NB4 (cell line): ENCODE data around the gene ASB5.

Source experiments
- DNase-seq: peaks from one replicate; pipeline ENCODE4 v3.0.0; 2010; ENCODE audit warnings: low read depth
- H3K4me3 ChIP-seq: one replicate; pipeline ENCODE4 v1.5.1; 2011; ENCODE audit warnings: mild to moderate bottlenecking, low read depth, low read length, moderate library complexity
- MYC ChIP-seq: IDR thresholded peaks from 2 replicates; pipeline ENCODE4 v1.6.1; 2011; ENCODE audit warnings: low read depth, low read length
- POLR2A ChIP-seq: IDR thresholded peaks from 2 replicates; pipeline ENCODE4 v1.6.1; 2011; ENCODE audit warnings: mild to moderate bottlenecking; ENCODE audit not compliant: insufficient read length; ENCODE audit errors: extremely low read depth
- TF ChIP-seq, protein P1 (sequence below): IDR thresholded peaks from 2 replicates; pipeline ENCODE4 v1.6.1; 2011; ENCODE audit warnings: low read depth, low read length
- TF ChIP-seq, protein P2 (sequence below): IDR thresholded peaks from one replicate; pipeline ENCODE4 v1.5.1; 2012; ENCODE audit warnings: low read depth, low read length

The ASB5 gene

DNA sequence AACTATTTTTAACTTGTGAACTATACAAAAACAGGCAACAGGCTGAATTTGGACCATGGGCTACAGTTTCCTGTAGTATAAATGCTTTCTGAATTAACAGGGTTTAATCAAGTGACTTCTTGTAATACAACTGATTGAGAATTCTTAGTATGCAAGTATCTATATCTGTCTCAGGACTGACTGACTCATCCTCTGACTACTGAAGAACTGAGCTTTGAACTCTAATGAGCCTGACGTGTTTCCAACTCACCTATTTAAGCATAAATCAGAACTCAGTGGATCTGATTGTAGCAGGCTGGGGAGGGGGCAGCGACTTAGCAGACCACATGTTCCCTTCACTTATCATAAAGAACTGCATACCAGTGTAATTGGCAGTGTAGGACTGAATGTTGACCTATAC lies 81.4 kb downstream of the ASB5 start:
- no peak overlapping the region for H3K4me3 ChIP-seq
- TF ChIP-seq, protein P1, sequence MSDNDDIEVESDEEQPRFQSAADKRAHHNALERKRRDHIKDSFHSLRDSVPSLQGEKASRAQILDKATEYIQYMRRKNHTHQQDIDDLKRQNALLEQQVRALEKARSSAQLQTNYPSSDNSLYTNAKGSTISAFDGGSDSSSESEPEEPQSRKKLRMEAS = no peak
- TF ChIP-seq MYC (no peak), POLR2A (no peak)
- TF ChIP-seq, protein P2, sequence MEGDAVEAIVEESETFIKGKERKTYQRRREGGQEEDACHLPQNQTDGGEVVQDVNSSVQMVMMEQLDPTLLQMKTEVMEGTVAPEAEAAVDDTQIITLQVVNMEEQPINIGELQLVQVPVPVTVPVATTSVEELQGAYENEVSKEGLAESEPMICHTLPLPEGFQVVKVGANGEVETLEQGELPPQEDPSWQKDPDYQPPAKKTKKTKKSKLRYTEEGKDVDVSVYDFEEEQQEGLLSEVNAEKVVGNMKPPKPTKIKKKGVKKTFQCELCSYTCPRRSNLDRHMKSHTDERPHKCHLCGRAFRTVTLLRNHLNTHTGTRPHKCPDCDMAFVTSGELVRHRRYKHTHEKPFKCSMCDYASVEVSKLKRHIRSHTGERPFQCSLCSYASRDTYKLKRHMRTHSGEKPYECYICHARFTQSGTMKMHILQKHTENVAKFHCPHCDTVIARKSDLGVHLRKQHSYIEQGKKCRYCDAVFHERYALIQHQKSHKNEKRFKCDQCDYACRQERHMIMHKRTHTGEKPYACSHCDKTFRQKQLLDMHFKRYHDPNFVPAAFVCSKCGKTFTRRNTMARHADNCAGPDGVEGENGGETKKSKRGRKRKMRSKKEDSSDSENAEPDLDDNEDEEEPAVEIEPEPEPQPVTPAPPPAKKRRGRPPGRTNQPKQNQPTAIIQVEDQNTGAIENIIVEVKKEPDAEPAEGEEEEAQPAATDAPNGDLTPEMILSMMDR = no peak
- no peak for DNase-seq

DNA sequence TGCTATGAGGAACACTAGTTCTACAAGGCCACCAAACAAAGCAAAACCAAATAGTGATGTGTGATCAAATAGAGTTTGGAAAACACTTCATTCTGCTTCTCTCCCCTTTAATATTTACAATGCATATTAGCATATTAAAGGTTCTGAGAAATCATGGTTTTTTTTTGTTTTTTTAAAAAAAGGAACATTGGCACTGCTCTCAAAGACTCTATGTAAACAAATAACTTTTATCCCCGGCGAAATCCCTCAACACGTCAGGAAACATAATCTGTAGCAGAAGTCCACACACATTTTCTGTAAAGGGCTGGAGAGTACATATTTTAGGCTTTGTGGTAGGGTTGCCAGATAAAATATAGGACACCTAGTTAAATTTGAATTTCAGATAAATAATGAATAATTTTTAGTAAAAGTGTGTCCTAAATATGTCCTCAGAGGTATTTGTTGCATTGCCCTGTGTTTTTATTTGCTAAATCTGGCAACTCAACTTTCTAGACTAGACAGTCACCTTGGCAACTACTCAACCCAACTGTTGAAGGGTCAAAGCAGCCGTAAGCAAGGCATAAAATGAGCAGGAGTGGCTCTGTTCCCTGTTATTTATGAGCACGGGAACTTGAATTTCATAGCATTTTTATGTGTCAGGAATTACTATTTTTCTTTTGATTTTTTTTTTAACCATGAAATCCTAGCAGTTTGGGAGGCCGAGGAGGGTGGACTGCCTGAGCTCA lies 82.2 kb downstream of the ASB5 start:
- no peak overlapping the region for H3K4me3 ChIP-seq
- no peak for DNase-seq
- TF ChIP-seq, protein P2 = no peak
- TF ChIP-seq MYC (no peak), POLR2A (no peak)
- TF ChIP-seq, protein P1 = no peak

DNA sequence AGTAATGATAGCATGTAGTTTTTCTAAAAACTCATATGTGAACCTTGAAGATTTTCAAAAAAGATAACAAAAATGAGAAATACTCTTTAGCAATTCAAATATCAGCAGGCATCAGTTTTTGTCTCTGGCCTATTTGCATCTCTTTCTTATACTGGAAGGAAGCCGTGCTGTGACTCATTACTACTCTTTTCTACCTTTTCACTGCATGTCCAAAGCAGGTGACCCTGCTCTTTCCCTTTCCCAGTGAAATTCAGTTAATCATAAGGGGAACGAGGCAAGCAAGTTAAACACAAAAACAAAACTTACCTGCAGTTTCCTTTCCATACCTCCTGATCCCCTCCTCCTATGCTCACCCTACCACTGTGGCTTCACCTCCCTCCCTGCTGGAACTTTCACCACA lies 83.0 kb downstream of the ASB5 start:
- DNase-seq = no peak
- no peak overlapping the region for H3K4me3 ChIP-seq
- no peak for TF ChIP-seq POLR2A
- TF ChIP-seq, protein P2 = no peak
- TF ChIP-seq MYC = no peak
- TF ChIP-seq, protein P1 = no peak

DNA sequence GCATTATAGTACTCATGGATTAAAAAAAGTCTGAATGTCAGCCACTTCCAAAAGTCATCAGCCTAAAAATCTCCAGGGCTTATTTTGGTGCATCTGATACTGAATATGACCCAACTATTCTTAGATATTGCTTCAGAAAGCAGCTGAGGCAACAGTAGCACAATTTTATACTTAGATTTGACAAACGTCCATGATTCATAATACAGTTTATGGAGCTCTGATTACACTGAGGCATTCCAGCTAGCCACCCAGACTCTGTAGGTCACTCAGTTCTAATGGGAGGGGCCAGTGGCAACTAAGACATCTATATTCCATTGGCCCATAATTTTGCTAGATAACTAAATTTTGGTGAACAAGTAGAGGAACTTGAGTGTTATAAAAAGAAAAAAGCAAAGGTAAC lies 84.0 kb downstream of the ASB5 start:
- no peak for DNase-seq
- no peak for TF ChIP-seq MYC
- TF ChIP-seq, protein P2 = no peak
- no peak for TF ChIP-seq POLR2A
- TF ChIP-seq, protein P1 = no peak
- no peak overlapping the region for H3K4me3 ChIP-seq
